NCI-H1930 (cell line): ENCODE results near the gene E2F4.
A peak's percentile ranks its signal among the peaks of the same experiment; 100 is the strongest.

Experiments
- DNase-seq, 2 experiments: peaks; one replicate each; lab custom pipeline; 2025; lab: John Stamatoyannopoulos, UW

The E2F4 gene

DNA sequence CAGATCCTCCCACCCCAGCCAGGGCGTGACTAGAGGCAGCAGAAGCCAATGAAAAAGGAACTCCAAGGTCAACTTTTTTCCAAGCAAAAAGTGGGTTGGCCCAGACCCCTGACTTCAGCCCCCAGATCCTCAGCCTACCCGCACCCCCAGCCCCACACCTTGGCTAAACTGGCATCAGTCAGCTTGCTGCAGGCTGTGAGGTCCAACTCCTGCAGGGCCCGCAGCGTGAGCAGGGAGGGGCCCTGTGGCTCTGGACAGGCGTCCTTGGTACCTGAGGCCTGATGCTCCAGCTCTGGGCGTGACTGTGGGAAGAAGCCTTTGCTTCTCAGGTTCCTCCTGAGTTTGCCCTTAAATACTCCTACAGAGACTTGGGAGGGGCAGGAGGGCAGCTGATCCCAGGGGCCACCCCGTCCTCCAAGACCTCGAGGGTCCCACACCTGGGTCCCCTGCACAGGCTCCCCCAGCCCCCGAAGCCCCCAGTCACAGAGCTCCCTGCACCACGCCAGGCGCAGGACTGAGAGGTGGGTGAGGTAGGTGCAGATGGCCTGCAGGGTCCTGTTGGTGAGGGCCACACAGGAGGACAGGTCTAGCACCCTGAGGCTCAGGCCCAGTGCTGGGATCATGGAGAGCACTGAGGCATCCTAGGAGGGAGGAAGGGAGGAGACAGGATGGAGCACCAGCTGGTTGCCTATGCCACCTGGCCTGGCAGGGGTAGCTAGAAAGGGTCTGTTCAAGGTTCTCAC lies 16.4 kb downstream of the E2F4 start:
- no peak for DNase-seq

GRCh38 chr16:67209565-67209964 lies 17.6 kb downstream of the E2F4 start:
- no peak for DNase-seq

- no peak for DNase-seq
Measured at GRCh38 chr16:67210069-67210937, 18.3 kb downstream of the E2F4 start.

DNA sequence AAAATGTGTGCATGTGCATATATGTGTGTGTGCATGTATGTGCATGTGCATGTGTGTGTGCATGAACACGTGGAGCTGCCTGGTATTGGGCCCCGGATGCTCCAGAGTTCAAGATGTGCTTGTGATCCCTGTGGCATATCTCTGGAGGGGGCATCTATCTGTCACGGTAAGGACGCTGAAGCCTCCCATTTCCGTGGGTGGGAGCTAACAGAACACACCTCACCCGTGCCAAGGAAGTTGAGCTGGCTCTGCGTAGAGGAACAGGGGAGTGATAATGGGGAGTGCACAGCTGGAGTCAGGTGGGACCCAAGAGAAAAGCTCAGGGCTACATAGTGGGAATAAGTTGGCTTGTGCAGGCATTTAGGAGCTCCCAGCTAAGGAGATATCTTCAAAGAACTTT lies 19.7 kb downstream of the E2F4 start:
- no peak for DNase-seq

GRCh38 chr16:67212766-67213165 lies 20.8 kb downstream of the E2F4 start:
- DNase-seq = no peak

DNA sequence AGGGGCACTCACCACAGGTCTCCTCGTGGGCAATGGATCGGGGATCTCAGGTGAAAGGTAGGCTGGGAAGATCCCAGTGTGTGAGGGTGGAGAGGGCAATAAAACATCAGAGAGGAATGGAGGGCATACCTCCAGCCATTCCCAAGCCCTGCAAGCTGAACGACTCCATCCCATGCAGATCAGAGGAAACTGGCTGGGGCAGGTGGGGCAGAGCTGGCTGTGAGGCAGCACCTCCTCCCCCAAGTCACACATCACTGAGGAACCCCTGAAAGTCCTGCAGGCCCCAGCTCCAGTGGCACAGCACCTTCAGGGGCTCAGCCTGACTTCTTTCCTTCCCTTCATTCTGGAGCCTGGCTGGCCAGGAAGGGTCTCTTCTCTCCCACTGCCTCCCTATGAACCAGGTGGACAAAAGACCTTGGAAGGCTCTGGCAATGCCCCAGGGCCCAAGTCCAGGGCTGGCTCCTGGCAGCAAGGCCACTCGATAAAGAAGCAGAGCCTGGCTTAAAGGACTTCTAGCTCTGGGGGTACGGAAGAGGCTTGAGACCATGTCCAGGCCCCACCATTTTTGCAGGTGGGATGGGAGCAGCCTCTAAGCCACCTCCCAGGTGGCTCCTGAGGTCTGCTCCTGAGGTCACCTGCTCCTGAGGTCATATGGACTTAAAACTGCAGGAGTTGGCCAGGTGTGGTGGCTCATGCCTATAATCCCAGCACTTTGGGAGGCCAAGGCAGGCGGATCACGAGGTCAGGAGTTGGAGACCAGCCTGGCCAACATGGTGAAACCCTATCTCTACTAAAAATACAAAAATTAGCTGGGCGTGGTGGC lies 21.5 kb downstream of the E2F4 start:
- no peak for DNase-seq

GRCh38 chr16:67215706-67216105 lies 23.8 kb downstream of the E2F4 start:
- no peak for DNase-seq

DNA sequence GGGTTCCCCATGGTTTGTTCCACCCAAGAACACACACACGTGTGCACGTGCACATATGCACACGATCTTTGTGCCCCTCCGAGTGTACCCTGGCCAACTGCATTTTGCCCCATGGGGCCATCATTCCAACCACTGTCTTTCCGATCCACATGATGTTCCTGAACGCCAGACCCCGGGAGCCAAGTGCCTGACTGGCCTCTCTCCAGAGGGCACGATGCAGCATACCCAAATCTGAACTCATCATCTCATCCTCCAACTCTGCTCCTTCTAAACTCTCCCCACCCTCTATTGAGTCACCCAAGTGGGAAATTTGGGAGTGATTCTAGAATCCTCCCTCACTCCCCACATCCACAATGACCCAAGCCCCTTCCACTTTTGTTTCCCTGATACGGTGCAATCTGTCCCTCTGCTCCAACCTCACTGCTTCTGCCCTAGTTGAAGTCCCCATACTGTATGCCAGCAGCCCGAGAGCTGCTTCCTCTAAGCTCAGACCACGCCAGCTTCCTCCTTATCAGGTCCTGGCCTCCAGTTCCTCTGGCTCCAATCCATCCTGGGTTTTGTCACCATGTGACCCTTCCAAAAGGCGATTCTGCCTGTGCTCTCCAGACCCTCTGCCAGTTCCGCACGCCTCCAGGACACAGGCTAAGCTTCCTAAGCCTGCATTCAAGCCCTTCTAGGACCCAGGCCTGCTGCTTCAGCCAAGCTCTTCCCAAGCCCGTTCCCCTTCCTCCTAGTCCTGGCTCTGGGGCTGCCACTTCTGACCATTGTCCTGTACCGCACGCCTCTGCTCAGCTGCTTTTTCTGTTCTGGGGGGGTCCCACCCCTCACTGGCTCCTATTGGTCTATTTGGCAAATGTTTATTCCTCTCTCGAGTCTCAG lies 24.9 kb downstream of the E2F4 start:
- no peak for DNase-seq

DNA sequence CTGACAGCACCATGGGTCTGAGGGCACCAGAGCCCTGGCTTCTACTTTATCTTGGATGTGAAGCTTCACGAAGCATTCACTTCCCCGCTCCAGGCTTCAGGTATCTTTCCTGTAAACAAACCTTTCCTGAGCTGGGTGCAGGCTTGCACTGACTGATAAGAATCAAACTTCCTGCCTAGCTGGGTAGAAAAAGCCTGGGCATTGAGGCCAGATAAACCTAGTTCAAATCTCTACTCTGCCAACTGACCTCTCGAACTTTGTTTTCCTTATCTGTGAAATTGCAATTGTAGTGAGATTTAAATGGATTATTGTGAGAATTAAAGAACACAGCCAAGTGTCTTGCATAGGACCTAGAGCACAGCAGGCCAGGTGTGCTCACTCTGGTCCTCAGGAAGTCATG lies 32.0 kb downstream of the E2F4 start:
- no peak for DNase-seq

GRCh38 chr16:67226295-67226803 lies 34.4 kb downstream of the E2F4 start:
- DNase-seq = no peak

DNA sequence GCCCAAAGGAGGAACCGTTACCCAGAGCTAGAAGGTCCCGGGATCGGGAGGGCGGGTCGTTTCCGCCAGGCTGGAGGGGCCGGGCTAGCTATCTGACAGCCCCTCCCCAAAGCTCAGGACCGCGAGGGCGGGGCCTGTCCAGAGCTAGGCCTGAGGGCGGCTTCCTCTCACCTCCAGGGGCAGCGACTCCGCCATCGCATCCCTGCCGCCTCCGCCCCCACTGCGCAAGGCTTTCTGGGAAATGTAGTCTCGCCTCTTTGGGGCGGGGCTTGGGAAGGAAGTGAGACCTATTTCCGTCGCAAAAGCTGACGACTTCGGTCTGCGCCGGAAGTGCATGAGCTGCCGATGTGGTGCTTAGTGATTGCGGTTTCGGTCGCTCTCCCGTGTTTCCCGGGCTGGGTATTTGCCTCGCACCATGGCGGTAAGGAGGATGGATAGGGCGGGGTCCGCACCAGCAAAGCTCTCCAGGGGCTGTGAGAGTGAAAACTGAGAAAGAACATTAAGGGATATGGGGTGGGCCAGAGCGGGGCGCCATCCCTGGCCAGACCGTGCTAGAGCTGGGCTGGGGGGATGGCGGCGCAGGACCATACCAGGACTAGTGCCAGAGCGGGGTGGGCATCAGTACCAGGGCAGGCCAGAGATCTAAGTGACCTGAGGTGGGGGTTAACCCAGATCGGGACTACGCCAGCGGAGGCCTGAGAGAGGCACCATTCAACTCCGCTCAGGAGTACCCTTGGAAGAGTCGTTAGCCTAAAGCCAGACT lies 35.0 kb downstream of the E2F4 start, which contains the start of gene TMEM208:
TSS of gene TMEM208 (plus strand) at position 327 of the 763 bp plus-strand sequence. CDS start at position 416, 89 bp downstream.
- peak; percentile 93 to 95 for DNase-seq

GRCh38 chr16:67227567-67227921 lies 35.6 kb downstream of the E2F4 start:
- DNase-seq = no peak

DNA sequence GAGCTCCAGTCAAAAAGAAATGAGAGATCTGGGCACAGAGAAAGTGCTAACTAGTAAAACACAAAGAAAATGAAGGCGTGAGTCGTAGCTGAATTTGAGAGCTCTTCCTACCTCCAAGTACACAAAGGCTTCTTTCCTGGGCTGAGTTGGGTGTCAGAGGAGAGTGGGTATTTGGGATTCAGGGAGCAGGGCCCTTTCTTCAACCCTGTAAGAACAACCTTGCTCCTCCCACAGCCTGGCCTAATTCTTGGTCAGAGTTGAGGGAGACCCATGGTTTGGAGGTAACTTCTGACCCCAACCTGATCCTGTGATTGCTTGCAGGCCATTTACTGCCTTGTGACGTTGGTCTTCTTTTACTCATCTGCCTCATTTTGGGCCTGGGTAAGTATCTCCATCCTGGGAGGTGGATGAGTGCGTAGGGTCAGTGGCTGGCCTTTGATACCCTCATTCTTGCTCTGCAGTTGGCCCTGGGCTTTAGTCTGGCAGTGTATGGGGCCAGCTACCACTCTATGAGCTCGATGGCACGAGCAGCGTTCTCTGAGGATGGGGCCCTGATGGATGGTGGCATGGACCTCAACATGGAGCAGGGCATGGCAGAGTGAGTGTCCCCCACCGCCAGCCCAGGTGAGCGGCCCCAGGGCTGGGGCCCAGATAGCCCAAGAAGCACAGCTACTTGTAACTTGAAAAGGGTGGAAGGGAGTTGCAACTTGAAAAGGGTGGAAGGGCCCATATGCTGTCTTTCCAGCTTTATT lies 36.3 kb downstream of the E2F4 start:
- no peak for DNase-seq

GRCh38 chr16:67228905-67229304 lies 37.0 kb downstream of the E2F4 start:
- DNase-seq = no peak

GRCh38 chr16:67229906-67230808 lies 38.2 kb downstream of the E2F4 start:
- DNase-seq = no peak

GRCh38 chr16:67230809-67231660 lies 39.1 kb downstream of the E2F4 start:
- DNase-seq = no peak

- DNase-seq = no peak
Measured at GRCh38 chr16:67233596-67233995, 41.6 kb downstream of the E2F4 start.

- DNase-seq = no peak
Measured at GRCh38 chr16:67234180-67234597, 42.2 kb downstream of the E2F4 start.
